Vagina (tissue), 2 donors: ENCODE results near the gene NPLOC4. TPM values are rescaled to one million over a fixed set of nuclear protein-coding genes. Genes with fewer than 3 reads are reported as not detected.

Source experiments
- DNase-seq, 2 donors: peaks; one replicate each; pipeline ENCODE4 v3.0.0-alpha.2; 2017; ENCODE audit errors: extremely low spot score in 2 of 2
- H3K27ac ChIP-seq: fragments of 200-600 bp; sonication (generic); one replicate; pipeline ENCODE4 v1.5.1; 2019
- H3K27me3 ChIP-seq: fragments of 200-600 bp; sonication (generic); one replicate; pipeline ENCODE4 v1.5.1; 2019
- H3K36me3 ChIP-seq, 2 donors: fragments of 200-600 bp; sonication (generic); one replicate each; pipeline ENCODE4 v1.5.1; 2017 to 2019
- H3K4me1 ChIP-seq: fragments of 200-600 bp; sonication (generic); one replicate; pipeline ENCODE4 v1.5.1; 2019
- H3K4me3 ChIP-seq, 2 donors: fragments of 200-600 bp; sonication (generic); 1 replicate in 1 of 2; 2 replicates in 1 of 2; pipeline ENCODE4 v1.5.1; 2016 to 2019
- H3K9me3 ChIP-seq: fragments of 200-600 bp; sonication (generic); one replicate; pipeline ENCODE4 v1.5.1; 2019
- CTCF ChIP-seq, 3 experiments: fragments of 450-650 bp in 2 of 3; fragments of 200-600 bp in 1 of 3; sonication (generic) in 1 of 3; IDR thresholded peaks; one replicate each; pipeline ENCODE4 v1.5.1; 2017 to 2019; ENCODE audit warnings: antibody characterized with exemption in 3 of 3, mild to moderate bottlenecking in 2 of 3, moderate library complexity in 2 of 3
- POLR2A ChIP-seq, 2 donors: fragments of 450-650 bp; IDR thresholded peaks; one replicate each; pipeline ENCODE4 v1.6.1; 2017; ENCODE audit warnings: antibody characterized with exemption in 2 of 2, mild to moderate bottlenecking in 2 of 2, moderate library complexity in 2 of 2
- POLR2AphosphoS5 ChIP-seq, 2 donors: sonication (generic); formaldehyde crosslinking; IDR thresholded peaks; one replicate each; pipeline ENCODE4 v1.9.0; 2017; ENCODE audit warnings: antibody characterized with exemption in 2 of 2, mild to moderate bottlenecking in 2 of 2, low read depth in 1 of 2; ENCODE audit not compliant: insufficient read depth in 1 of 2
- intact Hi-C: fragments of 100-400 bp; cut with DNase I; formaldehyde crosslinking; loops from one replicate; pipeline ENCODE4 v1.15.1; 2023
- total RNA-seq: library from RNA; depleted of rRNA; stranded (reverse); fragments of >200 nt; gene quantifications from one replicate; pipeline ENCODE4 v1.2.3, GENCODE V29; 2016

The NPLOC4 gene
- total RNA-seq, 1 donor from 2014 or later: 68.3 TPM

GRCh38 chr17:81527591-81528383 lies 109.1 kb downstream of the NPLOC4 start, which contains the start of gene FSCN2:
Gene FSCN2, plus strand, starts transcription at chr17:81528377. Its CDS starts 155 bp downstream, at chr17:81528532.
- no peaks in the 10 kb centered on the region for H3K9me3 ChIP-seq
- TF ChIP-seq POLR2A (IDR thresholded peaks at IDR 0.05) (no peak), CTCF (IDR thresholded peaks at IDR 0.05) (no peak), POLR2AphosphoS5 (IDR thresholded peaks at IDR 0.05; ENCODE audit: insufficient read depth in 1 of 2, low read depth in 1 of 2) (no peak)
- intact Hi-C loops: no loop called here
- H3K27ac ChIP-seq: no peak within 1 kb of the TSS
- no peak within 1 kb of the TSS for H3K4me3 ChIP-seq
- H3K4me1 ChIP-seq: peaks cover 16% of the 10 kb centered on the region
- no peaks in the 10 kb centered on the region for H3K36me3 ChIP-seq
- H3K27me3 ChIP-seq: peaks cover 6% of the 10 kb centered on the region
- DNase-seq: no peak

- Histone ChIP-seq H3K36me3 (no peaks in the 10 kb centered on the region), H3K27ac (no peak overlapping the region), H3K4me1 (peaks cover 16% of the 10 kb centered on the region), H3K27me3 (peaks cover 8% of the 10 kb centered on the region), H3K9me3 (no peaks in the 10 kb centered on the region), H3K4me3 (no peak overlapping the region)
- no peak for DNase-seq
- intact Hi-C loops: no loop called here
- no peak for TF ChIP-seq CTCF (IDR thresholded peaks at IDR 0.05)
- TF ChIP-seq POLR2A (IDR thresholded peaks at IDR 0.05): no peak
- no peak for TF ChIP-seq POLR2AphosphoS5 (IDR thresholded peaks at IDR 0.05; ENCODE audit: insufficient read depth in 1 of 2, low read depth in 1 of 2)
These were observed 110.0 kb downstream of the NPLOC4 start for GRCh38 chr17:81526662-81527571.

GRCh38 chr17:81524865-81525159 lies 112.1 kb downstream of the NPLOC4 start:
- intact Hi-C loops: no loop called here

GRCh38 chr17:81524039-81524864 lies 112.7 kb downstream of the NPLOC4 start:
- H3K27me3 ChIP-seq: peaks cover 8% of the 10 kb centered on the region
- DNase-seq: no peak

More at GRCh38 chr17:81524865-81525159, 112.1 kb downstream of the NPLOC4 start:
- H3K4me3 ChIP-seq: no peak overlapping the region
- no peak overlapping the region for H3K27ac ChIP-seq
- no peak for TF ChIP-seq POLR2A (IDR thresholded peaks at IDR 0.05)
- no peaks in the 10 kb centered on the region for H3K36me3 ChIP-seq
- peaks cover 21% of the 10 kb centered on the region for H3K4me1 ChIP-seq
- no peak for DNase-seq
- no peaks in the 10 kb centered on the region for H3K9me3 ChIP-seq
- H3K27me3 ChIP-seq: peaks cover 8% of the 10 kb centered on the region

More at GRCh38 chr17:81524039-81524864, 112.7 kb downstream of the NPLOC4 start:
- Histone ChIP-seq H3K4me1 (peaks cover 26% of the 10 kb centered on the region), H3K36me3 (no peaks in the 10 kb centered on the region), H3K27ac (no peak overlapping the region), H3K4me3 (no peak overlapping the region), H3K9me3 (no peaks in the 10 kb centered on the region)
- TF ChIP-seq CTCF (IDR thresholded peaks at IDR 0.05) (no peak), POLR2AphosphoS5 (IDR thresholded peaks at IDR 0.05; ENCODE audit: insufficient read depth in 1 of 2, low read depth in 1 of 2) (no peak), POLR2A (IDR thresholded peaks at IDR 0.05) (no peak)
- intact Hi-C loops: no loop called here
